ENCODE results near the gene CD38. TPM values are rescaled to one million over a fixed set of nuclear protein-coding genes. Genes with fewer than 3 reads are reported as not detected.
"Not testable (repeated sequence)": the region's sequence is repeated elsewhere in the genome, so short reads cannot be mapped to it uniquely, and the experiment has no call there.

The CD38 gene
- total RNA-seq, 1 donor from 2014 or later, result 1.0 TPM

DNA sequence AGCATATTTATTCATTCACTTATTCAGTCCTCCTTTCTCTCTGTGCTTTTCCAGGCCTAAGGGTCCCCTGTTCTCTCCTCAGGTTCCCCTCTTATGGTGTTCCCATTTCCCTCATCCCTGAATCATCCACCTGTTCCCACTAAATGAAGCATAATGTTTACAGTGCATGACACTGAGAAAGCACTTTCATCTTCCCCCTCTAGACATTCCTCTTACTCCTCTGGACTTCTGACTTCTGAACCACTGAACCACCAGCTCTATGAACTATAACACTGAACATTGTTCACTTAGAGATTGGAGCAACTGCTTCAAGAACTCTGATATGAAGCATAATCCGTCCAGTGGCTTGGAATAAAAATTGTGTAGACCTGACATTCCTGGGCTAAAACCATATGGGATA lies 59.5 kb downstream of the CD38 start:
- H3K9ac ChIP-seq (ENCODE audit: low read length), result no peak overlapping the region
- TF ChIP-seq, protein P1, sequence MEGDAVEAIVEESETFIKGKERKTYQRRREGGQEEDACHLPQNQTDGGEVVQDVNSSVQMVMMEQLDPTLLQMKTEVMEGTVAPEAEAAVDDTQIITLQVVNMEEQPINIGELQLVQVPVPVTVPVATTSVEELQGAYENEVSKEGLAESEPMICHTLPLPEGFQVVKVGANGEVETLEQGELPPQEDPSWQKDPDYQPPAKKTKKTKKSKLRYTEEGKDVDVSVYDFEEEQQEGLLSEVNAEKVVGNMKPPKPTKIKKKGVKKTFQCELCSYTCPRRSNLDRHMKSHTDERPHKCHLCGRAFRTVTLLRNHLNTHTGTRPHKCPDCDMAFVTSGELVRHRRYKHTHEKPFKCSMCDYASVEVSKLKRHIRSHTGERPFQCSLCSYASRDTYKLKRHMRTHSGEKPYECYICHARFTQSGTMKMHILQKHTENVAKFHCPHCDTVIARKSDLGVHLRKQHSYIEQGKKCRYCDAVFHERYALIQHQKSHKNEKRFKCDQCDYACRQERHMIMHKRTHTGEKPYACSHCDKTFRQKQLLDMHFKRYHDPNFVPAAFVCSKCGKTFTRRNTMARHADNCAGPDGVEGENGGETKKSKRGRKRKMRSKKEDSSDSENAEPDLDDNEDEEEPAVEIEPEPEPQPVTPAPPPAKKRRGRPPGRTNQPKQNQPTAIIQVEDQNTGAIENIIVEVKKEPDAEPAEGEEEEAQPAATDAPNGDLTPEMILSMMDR (IDR thresholded peaks at IDR 0.05; ENCODE audit: insufficient read depth, low read depth, low read length), result no peak
- TF ChIP-seq EZH2 (IDR thresholded peaks at IDR 0.05; ENCODE audit: insufficient read depth, low read length), result no peak
- H3K9me3 ChIP-seq (ENCODE audit: insufficient read depth, low read depth, low read length), result no peaks in the 10 kb centered on the region
- H3K27ac ChIP-seq (ENCODE audit: low read depth, low read length), result no peak overlapping the region
- H3K4me2 ChIP-seq (ENCODE audit: low read length), result no peak overlapping the region
- H3K4me1 ChIP-seq (ENCODE audit: insufficient read depth, low read length), result no peaks in the 10 kb centered on the region
- FAIRE-seq (no peak), DNase-seq (ENCODE audit: low read depth) (no peak)
- H3K4me3 Mint-ChIP-seq (ENCODE audit: unreplicated experiment), result no peak overlapping the region
- no peaks in the 10 kb centered on the region for H3K36me3 ChIP-seq (ENCODE audit: insufficient read depth, low read length)
- H4K20me1 ChIP-seq (ENCODE audit: insufficient read depth, low read length), result no peaks in the 10 kb centered on the region
- peaks cover 3% of the 10 kb centered on the region for H3K27me3 ChIP-seq (ENCODE audit: insufficient read depth, low read length)
- H3K27me3 Mint-ChIP-seq (ENCODE audit: low read depth, unreplicated experiment), result no peaks in the 10 kb centered on the region
- H3K4me3 ChIP-seq (ENCODE audit: insufficient read depth, low read depth, low read length), result no peak overlapping the region
- no peak overlapping the region for H2AFZ ChIP-seq (ENCODE audit: low read depth, low read length)
- H3K36me3 Mint-ChIP-seq (ENCODE audit: low read depth, unreplicated experiment), result no peaks in the 10 kb centered on the region
- no peaks in the 10 kb centered on the region for H3K79me2 ChIP-seq (ENCODE audit: insufficient read depth, low read length)
- peaks cover 2% of the 10 kb centered on the region for H3K9me3 Mint-ChIP-seq (ENCODE audit: unreplicated experiment)
- no peak overlapping the region for H3K27ac Mint-ChIP-seq (ENCODE audit: unreplicated experiment)
- H3K4me1 Mint-ChIP-seq (ENCODE audit: low read depth, unreplicated experiment), result no peaks in the 10 kb centered on the region

DNA sequence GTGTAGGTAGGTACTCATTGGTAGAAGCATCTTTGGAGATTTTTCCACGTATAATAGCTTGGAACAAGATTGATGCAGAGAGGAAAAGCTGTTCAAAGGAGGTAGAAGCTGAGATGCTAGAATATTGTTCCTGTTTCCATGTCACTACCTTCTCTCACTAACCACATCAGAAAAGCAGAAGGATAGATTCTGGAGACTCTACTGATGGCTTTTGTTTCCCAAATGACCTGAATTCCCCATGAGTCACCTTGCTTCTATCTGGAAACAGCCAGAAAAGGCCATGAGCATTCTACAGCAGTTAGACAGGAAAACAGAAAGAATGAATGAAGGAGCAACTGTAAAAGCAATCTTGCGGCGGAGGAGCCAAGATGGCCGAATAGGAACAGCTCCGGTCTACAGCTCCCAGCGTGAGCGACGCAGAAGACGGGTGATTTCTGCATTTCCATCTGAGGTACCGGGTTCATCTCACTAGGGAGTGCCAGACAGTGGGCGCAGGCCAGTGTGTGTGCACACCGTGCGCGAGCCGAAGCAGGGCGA lies 63.1 kb downstream of the CD38 start:
- H3K9ac ChIP-seq (ENCODE audit: low read length); H3K4me3 Mint-ChIP-seq (ENCODE audit: unreplicated experiment); H3K27ac ChIP-seq (ENCODE audit: low read depth, low read length); H3K4me2 ChIP-seq (ENCODE audit: low read length); H3K79me2 ChIP-seq (ENCODE audit: insufficient read depth, low read length); H3K4me1 ChIP-seq (ENCODE audit: insufficient read depth, low read length); H3K27me3 Mint-ChIP-seq (ENCODE audit: low read depth, unreplicated experiment); H3K4me1 Mint-ChIP-seq (ENCODE audit: low read depth, unreplicated experiment); FAIRE-seq; H3K36me3 Mint-ChIP-seq (ENCODE audit: low read depth, unreplicated experiment); H3K4me3 ChIP-seq (ENCODE audit: insufficient read depth, low read depth, low read length); H3K27me3 ChIP-seq (ENCODE audit: insufficient read depth, low read length); H3K9me3 ChIP-seq (ENCODE audit: insufficient read depth, low read depth, low read length); H4K20me1 ChIP-seq (ENCODE audit: insufficient read depth, low read length); H2AFZ ChIP-seq (ENCODE audit: low read depth, low read length); H3K36me3 ChIP-seq (ENCODE audit: insufficient read depth, low read length); H3K9me3 Mint-ChIP-seq (ENCODE audit: unreplicated experiment); H3K27ac Mint-ChIP-seq (ENCODE audit: unreplicated experiment); DNase-seq (ENCODE audit: low read depth): not testable (repeated sequence)

DNA sequence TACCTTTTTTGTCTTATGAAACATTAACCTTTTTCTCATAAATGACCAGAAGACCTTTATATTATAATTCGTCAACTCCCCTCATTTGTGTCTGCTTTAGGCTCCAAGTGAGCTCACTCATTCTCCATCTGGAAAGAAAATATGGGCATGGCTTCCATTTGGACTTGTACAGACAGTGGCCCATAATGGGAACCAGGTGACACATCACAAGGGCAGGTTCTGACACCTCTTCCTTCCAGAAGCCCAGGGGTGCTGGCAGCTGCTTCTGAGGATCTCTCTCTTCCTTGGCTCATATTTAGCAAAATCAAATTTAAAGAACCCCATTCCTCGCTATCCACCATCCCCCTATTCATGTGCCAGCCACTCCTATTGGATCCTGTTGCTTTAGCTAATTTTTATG lies 69.6 kb downstream of the CD38 start:
- Mint-ChIP-seq H3K27ac (ENCODE audit: unreplicated experiment) (no peak overlapping the region), H3K4me1 (ENCODE audit: low read depth, unreplicated experiment) (peaks cover 2% of the 10 kb centered on the region), H3K36me3 (ENCODE audit: low read depth, unreplicated experiment) (no peaks in the 10 kb centered on the region), H3K9me3 (ENCODE audit: unreplicated experiment) (no peaks in the 10 kb centered on the region), H3K4me3 (ENCODE audit: unreplicated experiment) (no peak overlapping the region), H3K27me3 (ENCODE audit: low read depth, unreplicated experiment) (no peaks in the 10 kb centered on the region)
- Histone ChIP-seq H3K4me2 (ENCODE audit: low read length) (no peak overlapping the region), H2AFZ (ENCODE audit: low read depth, low read length) (no peak overlapping the region), H3K4me3 (ENCODE audit: insufficient read depth, low read depth, low read length) (no peak overlapping the region), H3K36me3 (ENCODE audit: insufficient read depth, low read length) (no peaks in the 10 kb centered on the region), H3K9me3 (ENCODE audit: insufficient read depth, low read depth, low read length) (no peaks in the 10 kb centered on the region), H3K79me2 (ENCODE audit: insufficient read depth, low read length) (no peaks in the 10 kb centered on the region), H3K4me1 (ENCODE audit: insufficient read depth, low read length) (no peaks in the 10 kb centered on the region), H4K20me1 (ENCODE audit: insufficient read depth, low read length) (no peaks in the 10 kb centered on the region), H3K27me3 (ENCODE audit: insufficient read depth, low read length) (no peaks in the 10 kb centered on the region), H3K9ac (ENCODE audit: low read length) (no peak overlapping the region), H3K27ac (ENCODE audit: low read depth, low read length) (no peak overlapping the region)
- no peak for DNase-seq (ENCODE audit: low read depth)
- FAIRE-seq, result no peak
- TF ChIP-seq EZH2 (IDR thresholded peaks at IDR 0.05; ENCODE audit: insufficient read depth, low read length), result no peak
- TF ChIP-seq, protein P1 (IDR thresholded peaks at IDR 0.05; ENCODE audit: insufficient read depth, low read depth, low read length), result no peak

Measured in astrocyte (in vitro differentiated cells and primary cell).